GM23248 (cell line): ENCODE results near the gene ELOVL6. TPM values are rescaled to one million over a fixed set of nuclear protein-coding genes. Genes with fewer than 3 reads are reported as not detected.

Experiments
- DNase-seq: peaks from one replicate; pipeline ENCODE4 v3.0.0-alpha.2; 2015
- H2AFZ ChIP-seq: fragments of 200-600 bp; sonication (generic); 2 replicates; pipeline ENCODE4 v1.6.1; 2016; ENCODE audit warnings: antibody characterized with exemption
- H3F3A ChIP-seq: fragments of 200-600 bp; sonication (generic); 2 replicates; pipeline ENCODE4 v1.6.1; 2016; ENCODE audit warnings: mild to moderate bottlenecking, antibody characterized with exemption, mixed run types; ENCODE audit not compliant: insufficient read depth
- H3K27ac ChIP-seq: fragments of 200-600 bp; sonication (generic); 2 replicates; pipeline ENCODE4 v1.5.1; 2016; ENCODE audit warnings: mild to moderate bottlenecking
- H3K27me3 ChIP-seq: fragments of 200-600 bp; sonication (generic); replicated peaks from 2 replicates; pipeline ENCODE4 v1.6.1; 2016; ENCODE audit warnings: mild to moderate bottlenecking; ENCODE audit not compliant: insufficient read depth
- H3K36me3 ChIP-seq: fragments of 200-600 bp; sonication (generic); 2 replicates; pipeline ENCODE4 v1.6.1; 2016; ENCODE audit warnings: low read depth, mild to moderate bottlenecking
- H3K4me1 ChIP-seq: fragments of 200-600 bp; sonication (generic); 2 replicates; pipeline ENCODE4 v1.6.1; 2016; ENCODE audit warnings: mild to moderate bottlenecking; ENCODE audit not compliant: insufficient read depth
- H3K4me2 ChIP-seq: fragments of 200-600 bp; sonication (generic); one replicate; pipeline ENCODE4 v1.6.1; 2016; ENCODE audit warnings: mild to moderate bottlenecking; ENCODE audit not compliant: unreplicated experiment
- H3K4me3 ChIP-seq: fragments of 200-600 bp; sonication (generic); 2 replicates; pipeline ENCODE4 v1.5.1; 2016; ENCODE audit warnings: mild to moderate bottlenecking
- H3K79me2 ChIP-seq: fragments of 200-600 bp; sonication (generic); 2 replicates; pipeline ENCODE4 v1.6.1; 2016; ENCODE audit warnings: mild to moderate bottlenecking; ENCODE audit not compliant: insufficient read depth
- H3K9ac ChIP-seq: fragments of 200-600 bp; sonication (generic); 2 replicates; pipeline ENCODE4 v1.6.1; 2016; ENCODE audit warnings: mild to moderate bottlenecking
- H3K9me2 ChIP-seq: fragments of 200-600 bp; sonication (generic); 2 replicates; pipeline ENCODE4 v1.6.1; 2016; ENCODE audit warnings: mixed run types, mild to moderate bottlenecking, moderate library complexity; ENCODE audit not compliant: insufficient read depth
- H3K9me3 ChIP-seq: fragments of 200-600 bp; sonication (generic); one replicate; pipeline ENCODE4 v1.6.1; 2017; ENCODE audit warnings: low read depth
- H4K20me1 ChIP-seq: fragments of 200-600 bp; sonication (generic); 2 replicates; pipeline ENCODE4 v1.6.0; 2016; ENCODE audit not compliant: insufficient read depth
- EZH2 ChIP-seq: fragments of 200-600 bp; sonication (generic); IDR thresholded peaks from 2 replicates; pipeline ENCODE4 v1.6.1; 2018; ENCODE audit warnings: antibody characterized with exemption, mild to moderate bottlenecking; ENCODE audit not compliant: insufficient read depth, poor library complexity, severe bottlenecking
- EZH2phosphoT487 ChIP-seq: fragments of 200-600 bp; sonication (generic); IDR thresholded peaks from 2 replicates; pipeline ENCODE4 v1.6.1; 2018; ENCODE audit warnings: antibody characterized with exemption, moderate library complexity, mild to moderate bottlenecking, low read depth; ENCODE audit not compliant: insufficient read depth
- WGBS, 2 experiments: methylation state at CpG; one replicate each; pipeline ENCODE4 v1.1.6; 2015 to 2017; ENCODE audit warnings: low lambda C conversion rate in 2 of 2, low coverage in 1 of 2; ENCODE audit errors: missing lambda C conversion rate in 2 of 2; 5-methylcytosine and 5-hydroxymethylcytosine counted together
- in situ Hi-C: fragments of 300-500 bp; cut with MboI; formaldehyde crosslinking; loops from 2 replicates; pipeline ENCODE4 v1.15.0; 2020
- polyA plus RNA-seq: library from polyadenylated mRNA; unstranded; fragments of >200 nt; fragmentation: Nextera tagmentation; extraction: Ambion mirVana; gene quantifications from 2 replicates; pipeline ENCODE4 v1.2.1, GENCODE V29; 2016
- total RNA-seq: library from RNA; depleted of rRNA; stranded (reverse); fragments of >200 nt; shearing (Covaris generic); gene quantifications from 2 replicates; pipeline ENCODE4 v1.2.3, GENCODE V29; 2014

Gene ELOVL6
- total and polyA plus RNA-seq, 2 experiments from 2014 or later, result 8.0 to 13.2 TPM

DNA sequence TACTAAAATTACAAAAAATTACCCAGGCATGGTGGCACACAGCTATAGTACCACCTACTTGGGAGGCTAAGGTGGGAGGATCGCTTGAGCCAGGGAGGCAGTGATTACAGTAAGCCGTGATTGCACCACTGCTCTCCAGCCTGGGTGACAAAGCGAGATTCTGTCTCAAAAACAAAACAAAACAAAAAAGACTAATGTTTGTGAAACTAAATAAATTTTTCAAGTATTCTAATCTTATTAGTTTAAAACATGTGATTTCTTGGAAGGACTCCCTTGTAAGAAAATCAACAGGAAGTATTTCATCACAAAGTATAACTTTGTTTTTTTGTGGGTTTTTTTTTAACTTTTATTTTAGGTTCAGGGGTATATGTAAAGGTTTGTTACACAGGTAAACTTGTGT is 196.1 kb downstream of the ELOVL6 start:
- Histone ChIP-seq H3K9me2 (no peaks in the 10 kb centered on the region), H3F3A (no peaks in the 10 kb centered on the region), H3K4me2 (no peak overlapping the region), H3K4me1 (no peaks in the 10 kb centered on the region), H3K9me3 (no peaks in the 10 kb centered on the region), H3K4me3 (no peak overlapping the region), H3K27ac (no peak overlapping the region), H3K27me3 (no peaks in the 10 kb centered on the region), H3K9ac (no peak overlapping the region), H3K79me2 (no peaks in the 10 kb centered on the region), H4K20me1 (no peaks in the 10 kb centered on the region), H3K36me3 (no peaks in the 10 kb centered on the region), H2AFZ (no peak overlapping the region)
- TF ChIP-seq EZH2phosphoT487 (no peak), EZH2 (no peak)
- in situ Hi-C loops, result loop anchor here (10.0 to 25.0 kb wide), 4 partner anchors 202 to 1635 kb away; no protein-coding TSS in a partner anchor
- 65 to 71% methylated on average over 3 of the region's 3 CpGs for WGBS, 2 experiments
- DNase-seq, result no peak

DNA sequence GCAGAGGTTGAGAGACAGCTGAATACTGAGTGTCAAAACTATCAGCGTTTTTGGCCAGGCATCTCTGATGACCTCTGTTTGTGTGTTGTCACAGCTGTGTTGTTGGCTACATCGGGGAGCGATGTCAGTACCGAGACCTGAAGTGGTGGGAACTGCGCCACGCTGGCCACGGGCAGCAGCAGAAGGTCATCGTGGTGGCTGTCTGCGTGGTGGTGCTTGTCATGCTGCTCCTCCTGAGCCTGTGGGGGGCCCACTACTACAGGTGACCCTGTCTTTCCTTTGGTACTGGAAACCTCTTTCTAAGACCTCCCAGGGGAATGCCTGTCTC is 198.9 kb downstream of the ELOVL6 start:
- no peak overlapping the region for H3K4me2 ChIP-seq
- no peak overlapping the region for H2AFZ ChIP-seq
- no peaks in the 10 kb centered on the region for H3K27me3 ChIP-seq
- no peaks in the 10 kb centered on the region for H3K79me2 ChIP-seq
- no peak for DNase-seq
- H3K9me2 ChIP-seq, result no peaks in the 10 kb centered on the region
- TF ChIP-seq EZH2 (no peak), EZH2phosphoT487 (no peak)
- no peaks in the 10 kb centered on the region for H3K36me3 ChIP-seq
- 72 to 81% methylated on average over 9 of the region's 9 CpGs for WGBS, 2 experiments
- H3K4me3 ChIP-seq, result no peak overlapping the region
- no peaks in the 10 kb centered on the region for H3K9me3 ChIP-seq
- H3K4me1 ChIP-seq, result no peaks in the 10 kb centered on the region
- no peaks in the 10 kb centered on the region for H3F3A ChIP-seq
- no peak overlapping the region for H3K9ac ChIP-seq
- in situ Hi-C loops, result loop anchor here (5.0 kb wide), 1 partner anchor 518 kb away; no protein-coding TSS in a partner anchor
- H4K20me1 ChIP-seq, result no peaks in the 10 kb centered on the region
- no peak overlapping the region for H3K27ac ChIP-seq

DNA sequence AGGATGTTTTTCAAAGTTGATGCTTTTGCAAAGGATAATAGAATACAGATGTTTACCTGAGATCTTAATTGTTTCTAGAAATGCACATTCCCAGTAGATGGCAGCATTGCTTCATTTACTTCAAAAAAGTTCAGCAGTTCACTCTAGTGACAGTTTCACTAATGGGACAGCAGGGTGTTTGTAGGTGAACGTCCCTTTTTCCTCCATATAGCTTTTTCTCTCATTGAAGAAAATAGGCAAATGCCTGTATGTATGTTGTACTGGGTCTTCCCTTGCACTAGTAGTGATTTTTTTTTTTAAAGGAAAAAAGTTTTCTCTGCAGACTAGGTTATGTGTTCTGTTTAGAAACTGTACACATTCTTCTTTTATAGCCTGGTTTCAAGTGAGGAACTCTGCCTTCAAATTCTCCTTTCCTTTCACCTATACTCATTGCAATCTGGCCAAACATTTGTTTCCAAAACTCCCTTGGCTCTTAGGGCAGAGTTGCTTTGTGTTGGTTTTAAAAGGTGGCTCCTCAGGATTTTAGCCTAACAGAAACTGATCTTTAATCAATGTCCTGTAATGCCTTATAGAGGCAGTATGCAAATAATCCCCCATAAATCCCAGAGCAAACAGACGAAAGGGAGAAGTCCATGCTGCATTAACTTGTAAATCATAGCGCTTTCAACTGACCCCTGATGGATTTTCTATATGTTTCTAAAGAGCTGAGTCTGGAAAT is 199.4 kb downstream of the ELOVL6 start:
- Histone ChIP-seq H3K9me2 (no peaks in the 10 kb centered on the region), H3K27me3 (peaks cover under 1% of the 10 kb centered on the region; the same call in 1 of the 2 replicates), H3K27ac (no peak overlapping the region), H3K4me2 (no peak overlapping the region), H3K79me2 (no peaks in the 10 kb centered on the region), H2AFZ (no peak overlapping the region), H3F3A (no peaks in the 10 kb centered on the region), H3K4me1 (no peaks in the 10 kb centered on the region), H3K4me3 (no peak overlapping the region), H3K9me3 (no peaks in the 10 kb centered on the region), H3K9ac (no peak overlapping the region), H3K36me3 (no peaks in the 10 kb centered on the region), H4K20me1 (no peaks in the 10 kb centered on the region)
- TF ChIP-seq EZH2, result no peak
- no peak for TF ChIP-seq EZH2phosphoT487
- in situ Hi-C loops, result loop anchor here (5.0 kb wide), 1 partner anchor 518 kb away; no protein-coding TSS in a partner anchor
- peak; percentile 68 for DNase-seq
- WGBS, 2 experiments, result 41 to 43% methylated on average over 3 of the region's 3 CpGs

DNA sequence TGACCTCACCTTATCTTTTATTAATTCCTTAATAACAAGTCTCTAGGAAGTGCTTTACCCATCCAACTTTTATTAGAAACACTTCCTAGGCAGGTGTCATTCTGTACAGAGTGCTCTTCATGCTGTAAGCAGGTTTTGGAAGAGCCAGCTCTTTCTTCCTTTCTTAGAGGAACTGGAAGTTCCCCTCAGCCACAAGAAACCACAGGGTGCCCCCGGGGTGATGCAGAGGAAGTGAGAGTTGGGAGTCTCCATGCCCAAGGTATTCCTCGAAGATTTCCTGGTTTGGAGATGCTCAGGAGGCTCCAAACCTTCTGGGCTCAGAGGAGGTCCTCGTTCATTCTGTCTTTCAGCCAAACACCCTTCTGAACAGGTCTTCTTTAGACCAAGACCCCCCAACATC is 201.9 kb downstream of the ELOVL6 start:
- in situ Hi-C loops, result loop anchor here (5.0 kb wide), 1 partner anchor 521 kb away; no protein-coding TSS in a partner anchor
- TF ChIP-seq EZH2phosphoT487, result no peak
- TF ChIP-seq EZH2, result no peak
- 53 to 62% methylated on average over 3 of the region's 3 CpGs for WGBS, 2 experiments

More for the DNA sequence above, 201.9 kb downstream of the ELOVL6 start:
- H3K36me3 ChIP-seq, result no peaks in the 10 kb centered on the region
- no peaks in the 10 kb centered on the region for H3K79me2 ChIP-seq
- H3K4me1 ChIP-seq, result no peaks in the 10 kb centered on the region
- no peaks in the 10 kb centered on the region for H3F3A ChIP-seq
- no peak overlapping the region for H3K27ac ChIP-seq
- H4K20me1 ChIP-seq, result no peaks in the 10 kb centered on the region
- H3K27me3 ChIP-seq, result peaks cover 9% of the 10 kb centered on the region
- no peak overlapping the region for H3K4me2 ChIP-seq
- no peak overlapping the region for H2AFZ ChIP-seq
- no peak overlapping the region for H3K4me3 ChIP-seq
- DNase-seq, result no peak
- H3K9me3 ChIP-seq, result no peaks in the 10 kb centered on the region
- H3K9me2 ChIP-seq, result no peaks in the 10 kb centered on the region
- H3K9ac ChIP-seq, result no peak overlapping the region
